ENCODE data around the gene BRI3. TPM values are rescaled to one million over a fixed set of nuclear protein-coding genes. Genes with fewer than 3 reads are reported as not detected.

BRI3 gene
- total and polyA plus RNA-seq, 2 of the 13 experiments (the other 11 are each of a cell fraction or from before 2014, with no cell fraction given): 54.0 to 103 TPM

GRCh38 chr7:98276241-98276761 lies 5.2 kb upstream of the BRI3 start (continued):
- peak; percentile 35; the same call in 1 of the 2 replicates for TF ChIP-seq NCOA2 (CRISPR knock-in tag; IDR thresholded peaks at IDR 0.05)
- no peak for TF ChIP-seq NRL (CRISPR knock-in tag; IDR thresholded peaks at IDR 0.05; ENCODE audit: borderline replicate concordance)
- no peak for TF ChIP-seq RELA (CRISPR knock-in tag; IDR thresholded peaks at IDR 0.05)
- TF ChIP-seq CEBPB (IDR thresholded peaks at IDR 0.05; ENCODE audit: borderline replicate concordance, low read depth, low read length): peak; percentile 7; the same call in 1 of the 2 replicates
- TF ChIP-seq ZNF33A (CRISPR knock-in tag; IDR thresholded peaks at IDR 0.05; ENCODE audit: borderline replicate concordance): no peak
- no peak for TF ChIP-seq ZNF703 (CRISPR knock-in tag; IDR thresholded peaks at IDR 0.05; ENCODE audit: borderline replicate concordance)
- TF ChIP-seq ISL2 (CRISPR knock-in tag; IDR thresholded peaks at IDR 0.05): peak; percentile 39
- TF ChIP-seq, protein P1, sequence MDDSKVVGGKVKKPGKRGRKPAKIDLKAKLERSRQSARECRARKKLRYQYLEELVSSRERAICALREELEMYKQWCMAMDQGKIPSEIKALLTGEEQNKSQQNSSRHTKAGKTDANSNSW (CRISPR knock-in tag; IDR thresholded peaks at IDR 0.05; ENCODE audit: borderline replicate concordance): no peak
- TF ChIP-seq ZNF546 (CRISPR knock-in tag; conservative IDR thresholded peaks at IDR 0.05): no peak
- no peak for TF ChIP-seq CBX1 (IDR thresholded peaks at IDR 0.05; ENCODE audit: low read depth)
- no peak for TF ChIP-seq ZMYM2 (CRISPR knock-in tag; IDR thresholded peaks at IDR 0.05)
- TF ChIP-seq FUBP1 (CRISPR knock-in tag; IDR thresholded peaks at IDR 0.05; ENCODE audit: borderline replicate concordance): no peak
- no peak for TF ChIP-seq ZNF766 (CRISPR knock-in tag; IDR thresholded peaks at IDR 0.05; ENCODE audit: borderline replicate concordance)
- TF ChIP-seq FOXA1 (IDR thresholded peaks at IDR 0.05): no peak
- TF ChIP-seq FOXA1 (CRISPR knock-in tag; IDR thresholded peaks at IDR 0.05): 0 out of 2 replicates have a peak, but pooled peaks have one; percentile 12
- no peak for TF ChIP-seq ZNF605 (CRISPR knock-in tag; IDR thresholded peaks at IDR 0.05)
